ENCODE results near the gene OGFOD2.

DNA sequence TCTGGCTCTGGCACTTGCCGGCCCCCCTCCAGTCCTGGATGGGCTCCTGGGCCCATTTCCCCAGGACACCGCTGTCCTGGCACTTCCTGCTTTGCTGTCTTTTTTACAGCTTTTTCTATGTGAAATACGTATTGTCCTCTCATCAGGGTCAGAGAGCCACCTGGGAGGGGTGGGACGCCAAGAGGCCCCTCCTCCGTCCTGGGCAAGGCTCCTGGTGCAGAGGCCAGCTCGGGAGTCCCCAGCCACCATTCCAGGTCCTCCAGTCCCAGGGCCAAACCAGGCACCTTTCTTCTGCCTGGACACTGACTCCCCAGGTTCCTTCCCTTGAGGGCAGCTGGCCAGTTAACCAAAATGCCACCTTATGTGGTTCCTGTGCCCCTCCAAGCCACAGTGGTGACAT is 28.2 kb downstream of the OGFOD2 start:
- TF ChIP-seq, protein P1, sequence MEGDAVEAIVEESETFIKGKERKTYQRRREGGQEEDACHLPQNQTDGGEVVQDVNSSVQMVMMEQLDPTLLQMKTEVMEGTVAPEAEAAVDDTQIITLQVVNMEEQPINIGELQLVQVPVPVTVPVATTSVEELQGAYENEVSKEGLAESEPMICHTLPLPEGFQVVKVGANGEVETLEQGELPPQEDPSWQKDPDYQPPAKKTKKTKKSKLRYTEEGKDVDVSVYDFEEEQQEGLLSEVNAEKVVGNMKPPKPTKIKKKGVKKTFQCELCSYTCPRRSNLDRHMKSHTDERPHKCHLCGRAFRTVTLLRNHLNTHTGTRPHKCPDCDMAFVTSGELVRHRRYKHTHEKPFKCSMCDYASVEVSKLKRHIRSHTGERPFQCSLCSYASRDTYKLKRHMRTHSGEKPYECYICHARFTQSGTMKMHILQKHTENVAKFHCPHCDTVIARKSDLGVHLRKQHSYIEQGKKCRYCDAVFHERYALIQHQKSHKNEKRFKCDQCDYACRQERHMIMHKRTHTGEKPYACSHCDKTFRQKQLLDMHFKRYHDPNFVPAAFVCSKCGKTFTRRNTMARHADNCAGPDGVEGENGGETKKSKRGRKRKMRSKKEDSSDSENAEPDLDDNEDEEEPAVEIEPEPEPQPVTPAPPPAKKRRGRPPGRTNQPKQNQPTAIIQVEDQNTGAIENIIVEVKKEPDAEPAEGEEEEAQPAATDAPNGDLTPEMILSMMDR (conservative IDR thresholded peaks at IDR 0.05; ENCODE audit: low read length) = no peak
- TF ChIP-seq EZH2phosphoT487 (IDR thresholded peaks at IDR 0.05; ENCODE audit: borderline replicate concordance, low read depth, low read length) = no peak
